Activated naive CD4-positive, alpha-beta T cell treated with anti-CD3 and anti-CD28 coated beads for 36 hours (primary cell): ENCODE data around the gene PACC1. TPM values are rescaled to one million over a fixed set of nuclear protein-coding genes. Genes with fewer than 3 reads are reported as not detected.

ENCODE experiments used
- CTCF ChIA-PET: fragments of 350-600 bp; sonication (Branson Sonifier 250); formaldehyde crosslinking; loops from one replicate; lab custom pipeline; 2021; ENCODE audit warnings: antibody characterized with exemption; lab: Charles Lee
- DNase-seq: peaks from one replicate; pipeline ENCODE4 v3.0.0-alpha.2; 2020
- H3K27ac Mint-ChIP-seq: one replicate; pipeline ENCODE4 v1.8.0; 2021; ENCODE audit warnings: mild to moderate bottlenecking, mixed read lengths
- H3K27me3 Mint-ChIP-seq: one replicate; pipeline ENCODE4 v1.8.0; 2021; ENCODE audit warnings: low read depth, mixed read lengths
- H3K36me3 Mint-ChIP-seq: one replicate; pipeline ENCODE4 v1.8.0; 2021; ENCODE audit warnings: low read depth, mixed read lengths
- H3K4me1 Mint-ChIP-seq: one replicate; pipeline ENCODE4 v1.8.0; 2021; ENCODE audit warnings: low read depth, mixed read lengths
- H3K4me3 Mint-ChIP-seq: one replicate; pipeline ENCODE4 v1.8.0; 2021; ENCODE audit warnings: mild to moderate bottlenecking, moderate library complexity, mixed read lengths
- H3K9me3 Mint-ChIP-seq: one replicate; pipeline ENCODE4 v1.8.0; 2021; ENCODE audit warnings: mixed read lengths
- intact Hi-C: fragments of 100-400 bp; cut with micrococcal nuclease; formaldehyde crosslinking; loops from one replicate; pipeline ENCODE4 v1.15.1; 2023
- total RNA-seq, 2 experiments: library from RNA; stranded (reverse); gene quantifications; one replicate each; pipeline ENCODE4 v1.2.3, GENCODE V29; 2021

PACC1 gene
- total RNA-seq, 2 experiments from 2014 or later, result 9.5 to 10.2 TPM

- Mint-ChIP-seq H3K27ac (no peak overlapping the region), H3K4me3 (no peak overlapping the region), H3K27me3 (no peaks in the 10 kb centered on the region), H3K4me1 (peaks cover 47% of the 10 kb centered on the region), H3K36me3 (peaks cover 13% of the 10 kb centered on the region), H3K9me3 (no peaks in the 10 kb centered on the region)
- intact Hi-C loops, result loop anchor here (2.0 to 5.0 kb wide), 2 partner anchors 14 to 253 kb away; no protein-coding TSS in a partner anchor
- DNase-seq, result no peak
- CTCF ChIA-PET, result interaction anchor here (1.5 kb wide), 1 partner anchor 21 kb away, joined by 10 read pairs; no protein-coding TSS in a partner anchor
These were observed 99.5 kb downstream of the PACC1 start for GRCh38 chr1:212315184-212315583.

Other genes with a start within 250 kb of the PACC1 start
- 10 to 100 TPM; 30.6 to 31.4 TPM for gene PPP2R5A, start 129.5 kb downstream of the PACC1 start, total RNA-seq
- 10 to 100 TPM; 27.0 to 30.9 TPM for gene NENF, start 18.0 kb upstream of the PACC1 start, total RNA-seq
- 10 to 100 TPM; 67.4 to 67.7 TPM for gene ATF3, start 193.9 kb upstream of the PACC1 start, total RNA-seq